GM10266 (cell line): ENCODE measurements around the gene CTXND2.

Experiments
- DNase-seq: peaks from one replicate; pipeline ENCODE4 v3.0.0; 2012; ENCODE audit errors: extremely low spot score
- CTCF ChIP-seq: IDR thresholded peaks from 2 replicates; pipeline ENCODE4 v1.5.1; 2012; ENCODE audit warnings: mild to moderate bottlenecking, low read depth; ENCODE audit not compliant: control insufficient read depth, insufficient read depth; ENCODE audit errors: missing control alignments

Gene CTXND2

GRCh38 chr1:150902346-150902745 is 15.4 kb downstream of the CTXND2 start:
- TF ChIP-seq CTCF, result no peak
- DNase-seq, result no peak

GRCh38 chr1:150902751-150903150 is 15.8 kb downstream of the CTXND2 start:
- DNase-seq, result no peak
- TF ChIP-seq CTCF, result no peak

DNA sequence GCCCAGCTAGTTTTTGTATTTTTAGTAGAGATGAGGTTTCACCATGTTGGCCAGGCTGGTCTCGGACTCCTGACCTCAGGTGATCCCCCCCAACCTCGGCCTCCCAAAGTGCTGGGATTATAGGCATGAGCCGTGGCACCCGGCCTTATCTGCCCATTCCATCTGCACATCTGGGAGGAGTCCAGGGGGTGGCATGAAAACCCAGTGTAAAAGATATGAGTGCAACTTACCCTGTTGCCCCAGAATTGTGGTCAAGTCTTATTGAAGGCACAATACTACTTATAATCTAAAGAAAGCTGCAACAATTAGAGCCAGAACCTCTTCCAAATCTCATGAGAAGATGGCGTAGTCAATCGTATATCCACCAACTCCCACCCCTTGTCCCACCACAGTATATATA is 18.4 kb downstream of the CTXND2 start:
- TF ChIP-seq CTCF, result no peak
- no peak for DNase-seq

DNA sequence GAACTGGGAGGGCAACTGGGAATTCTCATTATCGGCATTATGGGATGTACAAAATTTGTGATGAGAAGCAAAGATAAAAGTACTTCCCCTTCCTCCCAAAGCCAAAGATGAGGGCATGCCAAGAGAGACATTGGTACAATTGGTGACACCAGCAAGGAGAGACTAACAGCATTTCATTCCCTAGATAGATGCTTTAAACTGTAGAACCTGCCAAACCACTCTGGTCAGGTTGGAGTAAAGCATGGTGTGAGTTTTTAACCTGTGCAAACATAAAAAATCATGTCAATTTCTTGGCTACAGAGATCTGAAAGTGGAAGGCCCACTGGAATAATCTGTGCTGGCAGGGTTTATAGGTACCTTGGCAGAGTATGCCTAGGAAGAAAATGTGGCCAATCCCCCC is 19.4 kb downstream of the CTXND2 start:
- DNase-seq, result no peak
- TF ChIP-seq CTCF, result no peak

DNA sequence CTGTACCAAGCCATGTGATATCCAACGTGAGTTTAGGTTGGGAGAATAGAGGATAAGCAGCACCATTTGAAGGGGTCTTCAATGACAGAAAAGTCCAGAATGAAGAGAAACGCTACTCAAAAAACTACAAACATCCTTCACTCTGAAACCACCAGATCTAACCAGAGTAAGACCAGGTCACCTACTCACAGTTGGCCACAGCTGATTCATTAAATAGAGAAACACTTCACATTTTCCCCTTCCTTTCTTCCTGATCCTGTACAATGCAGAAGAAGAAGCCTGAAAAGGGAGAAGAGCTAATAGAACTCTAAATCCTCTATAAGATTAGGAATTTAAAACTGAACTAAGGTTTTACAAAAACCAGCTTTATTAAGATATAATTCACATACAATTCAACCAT is 19.9 kb downstream of the CTXND2 start:
- DNase-seq, result no peak
- no peak for TF ChIP-seq CTCF

GRCh38 chr1:150909585-150910180 is 22.7 kb downstream of the CTXND2 start:
- DNase-seq, result no peak
- TF ChIP-seq CTCF, result no peak

GRCh38 chr1:150912623-150913022 is 25.7 kb downstream of the CTXND2 start:
- no peak for DNase-seq
- no peak for TF ChIP-seq CTCF
